Measurements from ENCODE around the gene VSIG1.

The VSIG1 gene

GRCh38 chrX:108044554-108045256 is at the start of gene VSIG1:
Gene VSIG1, plus strand, starts transcription at chrX:108045065. Its CDS starts 66 bp downstream, at chrX:108045131.
- DNase-seq (ENCODE audit: low spot score) = no peak

- DNase-seq (ENCODE audit: low spot score) = no peak
Observed at GRCh38 chrX:107996124-107996523, 48.7 kb upstream of the VSIG1 start.

- no peak for DNase-seq (ENCODE audit: low spot score)
Observed at GRCh38 chrX:108000751-108001150, 44.1 kb upstream of the VSIG1 start.

GRCh38 chrX:108001218-108001814 is 43.5 kb upstream of the VSIG1 start:
- DNase-seq (ENCODE audit: low spot score) = peak; percentile 51

GRCh38 chrX:108018656-108019381 is 26.0 kb upstream of the VSIG1 start:
- no peak for DNase-seq (ENCODE audit: low spot score)

GRCh38 chrX:108019382-108019875 is 25.4 kb upstream of the VSIG1 start:
- no peak for DNase-seq (ENCODE audit: low spot score)

- peak; percentile 34 for DNase-seq (ENCODE audit: low spot score)
Observed at GRCh38 chrX:108020631-108021030, 24.2 kb upstream of the VSIG1 start.

- no peak for DNase-seq (ENCODE audit: low spot score)
Observed at GRCh38 chrX:108022491-108023089, 22.3 kb upstream of the VSIG1 start.

GRCh38 chrX:108025376-108025775 is 19.5 kb upstream of the VSIG1 start:
- no peak for DNase-seq (ENCODE audit: low spot score)

- no peak for DNase-seq (ENCODE audit: low spot score)
Observed at GRCh38 chrX:108025954-108026600, 18.8 kb upstream of the VSIG1 start.

GRCh38 chrX:108028854-108029253 is 16.0 kb upstream of the VSIG1 start:
- no peak for DNase-seq (ENCODE audit: low spot score)

GRCh38 chrX:108029928-108030711 is 14.7 kb upstream of the VSIG1 start:
- DNase-seq (ENCODE audit: low spot score) = no peak

- DNase-seq (ENCODE audit: low spot score) = no peak
Observed at GRCh38 chrX:108032944-108033343, 11.9 kb upstream of the VSIG1 start.

GRCh38 chrX:108033890-108034289 is 11.0 kb upstream of the VSIG1 start:
- no peak for DNase-seq (ENCODE audit: low spot score)

- DNase-seq (ENCODE audit: low spot score) = no peak
Observed at GRCh38 chrX:108034725-108035124, 10.1 kb upstream of the VSIG1 start.

GRCh38 chrX:108036298-108036973 is 8.4 kb upstream of the VSIG1 start:
- DNase-seq (ENCODE audit: low spot score) = no peak

GRCh38 chrX:108049649-108050048 is 4.8 kb downstream of the VSIG1 start:
- DNase-seq (ENCODE audit: low spot score) = no peak

- DNase-seq (ENCODE audit: low spot score) = no peak
Observed at GRCh38 chrX:108053218-108053617, 8.4 kb downstream of the VSIG1 start.

GRCh38 chrX:108055546-108055945 is 10.7 kb downstream of the VSIG1 start:
- DNase-seq (ENCODE audit: low spot score) = no peak

- no peak for DNase-seq (ENCODE audit: low spot score)
Observed at GRCh38 chrX:108059801-108060200, 14.9 kb downstream of the VSIG1 start.

GRCh38 chrX:108064001-108064400 is 19.1 kb downstream of the VSIG1 start:
- DNase-seq (ENCODE audit: low spot score) = no peak
